Measurements from ENCODE around the gene RAVER1.

Gene RAVER1

GRCh38 chr19:10328558-10329429 lies 4.5 kb downstream of the RAVER1 start:
- no peaks in the 10 kb centered on the region for H3K27me3 ChIP-seq (ENCODE audit: control insufficient read depth in 1 of 2, insufficient read depth in 2 of 2, low read length in 2 of 2)
- no peak overlapping the region for H3K4me3 ChIP-seq (ENCODE audit: low read length in 2 of 2)
- no peaks in the 10 kb centered on the region for H3K9me3 ChIP-seq (ENCODE audit: control insufficient read depth in 2 of 2, low read length in 2 of 2)
- peaks cover 16% of the 10 kb centered on the region for H3K4me1 ChIP-seq (ENCODE audit: control insufficient read depth, insufficient read depth, low read length)
- no peak overlapping the region for H3K9ac ChIP-seq (ENCODE audit: low read length in 2 of 2)
- H3K27ac ChIP-seq (ENCODE audit: low read length), result no peak overlapping the region
- peaks cover 40 to 42% of the 10 kb centered on the region in 2 donors for H3K36me3 ChIP-seq (ENCODE audit: control insufficient read depth in 2 of 2, insufficient read depth in 2 of 2, low read length in 2 of 2)

- peaks cover 12% of the 10 kb centered on the region for H3K4me1 ChIP-seq (ENCODE audit: control insufficient read depth, insufficient read depth, low read length)
- peaks cover 42 to 46% of the 10 kb centered on the region in 2 donors for H3K36me3 ChIP-seq (ENCODE audit: control insufficient read depth in 2 of 2, insufficient read depth in 2 of 2, low read length in 2 of 2)
- H3K27me3 ChIP-seq (ENCODE audit: control insufficient read depth in 1 of 2, insufficient read depth in 2 of 2, low read length in 2 of 2), result no peaks in the 10 kb centered on the region
- H3K4me3 ChIP-seq (ENCODE audit: low read length in 2 of 2), result no peak overlapping the region
- H3K9me3 ChIP-seq (ENCODE audit: control insufficient read depth in 2 of 2, low read length in 2 of 2), result no peaks in the 10 kb centered on the region
- no peak overlapping the region for H3K27ac ChIP-seq (ENCODE audit: low read length)
- H3K9ac ChIP-seq (ENCODE audit: low read length in 2 of 2), result no peak overlapping the region
Observed at GRCh38 chr19:10327793-10328192, 5.5 kb downstream of the RAVER1 start.

GRCh38 chr19:10325732-10326131 lies 7.6 kb downstream of the RAVER1 start:
- Histone ChIP-seq H3K27me3 (ENCODE audit: control insufficient read depth in 1 of 2, insufficient read depth in 2 of 2, low read length in 2 of 2) (no peaks in the 10 kb centered on the region), H3K36me3 (ENCODE audit: control insufficient read depth in 2 of 2, insufficient read depth in 2 of 2, low read length in 2 of 2) (peaks cover 53 to 58% of the 10 kb centered on the region in 2 donors), H3K9ac (ENCODE audit: low read length in 2 of 2) (no peak overlapping the region), H3K4me3 (ENCODE audit: low read length in 2 of 2) (no peak overlapping the region), H3K27ac (ENCODE audit: low read length) (no peak overlapping the region), H3K9me3 (ENCODE audit: control insufficient read depth in 2 of 2, low read length in 2 of 2) (no peaks in the 10 kb centered on the region), H3K4me1 (ENCODE audit: control insufficient read depth, insufficient read depth, low read length) (no peaks in the 10 kb centered on the region)

- no peaks in the 10 kb centered on the region for H3K9me3 ChIP-seq (ENCODE audit: control insufficient read depth in 2 of 2, low read length in 2 of 2)
- no peaks in the 10 kb centered on the region for H3K27me3 ChIP-seq (ENCODE audit: control insufficient read depth in 1 of 2, insufficient read depth in 2 of 2, low read length in 2 of 2)
- H3K4me3 ChIP-seq (ENCODE audit: low read length in 2 of 2), result no peak overlapping the region
- no peak overlapping the region for H3K27ac ChIP-seq (ENCODE audit: low read length)
- H3K36me3 ChIP-seq (ENCODE audit: control insufficient read depth in 2 of 2, insufficient read depth in 2 of 2, low read length in 2 of 2), result peaks cover 40 to 49% of the 10 kb centered on the region in 2 donors
- H3K9ac ChIP-seq (ENCODE audit: low read length in 2 of 2), result no peak overlapping the region
- H3K4me1 ChIP-seq (ENCODE audit: control insufficient read depth, insufficient read depth, low read length), result no peaks in the 10 kb centered on the region
Observed at GRCh38 chr19:10321874-10322835, 11.2 kb downstream of the RAVER1 start.

GRCh38 chr19:10321417-10321797 lies 11.9 kb downstream of the RAVER1 start:
- no peak overlapping the region for H3K4me3 ChIP-seq (ENCODE audit: low read length in 2 of 2)
- H3K36me3 ChIP-seq (ENCODE audit: control insufficient read depth in 2 of 2, insufficient read depth in 2 of 2, low read length in 2 of 2), result peaks cover 37 to 50% of the 10 kb centered on the region in 2 donors
- no peaks in the 10 kb centered on the region for H3K4me1 ChIP-seq (ENCODE audit: control insufficient read depth, insufficient read depth, low read length)
- H3K27me3 ChIP-seq (ENCODE audit: control insufficient read depth in 1 of 2, insufficient read depth in 2 of 2, low read length in 2 of 2), result no peaks in the 10 kb centered on the region
- no peak overlapping the region for H3K27ac ChIP-seq (ENCODE audit: low read length)
- H3K9ac ChIP-seq (ENCODE audit: low read length in 2 of 2), result no peak overlapping the region
- H3K9me3 ChIP-seq (ENCODE audit: control insufficient read depth in 2 of 2, low read length in 2 of 2), result no peaks in the 10 kb centered on the region

GRCh38 chr19:10320602-10321416 lies 12.5 kb downstream of the RAVER1 start:
- no peaks in the 10 kb centered on the region for H3K9me3 ChIP-seq (ENCODE audit: control insufficient read depth in 2 of 2, low read length in 2 of 2)
- no peak overlapping the region for H3K27ac ChIP-seq (ENCODE audit: low read length)
- no peak overlapping the region for H3K9ac ChIP-seq (ENCODE audit: low read length in 2 of 2)
- peaks cover 34 to 48% of the 10 kb centered on the region in 2 donors for H3K36me3 ChIP-seq (ENCODE audit: control insufficient read depth in 2 of 2, insufficient read depth in 2 of 2, low read length in 2 of 2)
- H3K27me3 ChIP-seq (ENCODE audit: control insufficient read depth in 1 of 2, insufficient read depth in 2 of 2, low read length in 2 of 2), result no peaks in the 10 kb centered on the region
- H3K4me1 ChIP-seq (ENCODE audit: control insufficient read depth, insufficient read depth, low read length), result peaks cover 6% of the 10 kb centered on the region
- H3K4me3 ChIP-seq (ENCODE audit: low read length in 2 of 2), result no peak overlapping the region

GRCh38 chr19:10318807-10319682 lies 14.3 kb downstream of the RAVER1 start:
- Histone ChIP-seq H3K9me3 (ENCODE audit: control insufficient read depth in 2 of 2, low read length in 2 of 2) (no peaks in the 10 kb centered on the region), H3K27me3 (ENCODE audit: control insufficient read depth in 1 of 2, insufficient read depth in 2 of 2, low read length in 2 of 2) (no peaks in the 10 kb centered on the region), H3K9ac (ENCODE audit: low read length in 2 of 2) (no peak overlapping the region), H3K4me3 (ENCODE audit: low read length in 2 of 2) (no peak overlapping the region), H3K4me1 (ENCODE audit: control insufficient read depth, insufficient read depth, low read length) (peaks cover 12% of the 10 kb centered on the region), H3K27ac (ENCODE audit: low read length) (no peak overlapping the region), H3K36me3 (ENCODE audit: control insufficient read depth in 2 of 2, insufficient read depth in 2 of 2, low read length in 2 of 2) (peaks cover 27 to 45% of the 10 kb centered on the region in 2 donors)

GRCh38 chr19:10317857-10318462 lies 15.4 kb downstream of the RAVER1 start:
- H3K36me3 ChIP-seq (ENCODE audit: control insufficient read depth in 2 of 2, insufficient read depth in 2 of 2, low read length in 2 of 2), result peaks cover 24 to 43% of the 10 kb centered on the region in 2 donors
- H3K4me3 ChIP-seq (ENCODE audit: low read length in 2 of 2), result no peak overlapping the region
- H3K9ac ChIP-seq (ENCODE audit: low read length in 2 of 2), result no peak overlapping the region
- H3K9me3 ChIP-seq (ENCODE audit: control insufficient read depth in 2 of 2, low read length in 2 of 2), result no peaks in the 10 kb centered on the region
- H3K4me1 ChIP-seq (ENCODE audit: control insufficient read depth, insufficient read depth, low read length), result peaks cover 12% of the 10 kb centered on the region
- no peaks in the 10 kb centered on the region for H3K27me3 ChIP-seq (ENCODE audit: control insufficient read depth in 1 of 2, insufficient read depth in 2 of 2, low read length in 2 of 2)
- no peak overlapping the region for H3K27ac ChIP-seq (ENCODE audit: low read length)

- Histone ChIP-seq H3K36me3 (ENCODE audit: control insufficient read depth in 2 of 2, insufficient read depth in 2 of 2, low read length in 2 of 2) (peaks cover 23 to 38% of the 10 kb centered on the region in 2 donors), H3K9me3 (ENCODE audit: control insufficient read depth in 2 of 2, low read length in 2 of 2) (no peaks in the 10 kb centered on the region), H3K9ac (ENCODE audit: low read length in 2 of 2) (no peak overlapping the region), H3K27me3 (ENCODE audit: control insufficient read depth in 1 of 2, insufficient read depth in 2 of 2, low read length in 2 of 2) (no peaks in the 10 kb centered on the region), H3K27ac (ENCODE audit: low read length) (no peak overlapping the region), H3K4me1 (ENCODE audit: control insufficient read depth, insufficient read depth, low read length) (peaks cover 12% of the 10 kb centered on the region), H3K4me3 (ENCODE audit: low read length in 2 of 2) (no peak overlapping the region)
Observed at GRCh38 chr19:10317045-10317856, 16.1 kb downstream of the RAVER1 start.

Measured in stomach smooth muscle (tissue), 2 donors.